Activated CD4-positive, alpha-beta memory T cell treated with anti-CD3 and anti-CD28 coated beads, Interleukin-2, amount 10 ng/mL, durations not matched to agents 7 days and 5 days (primary cell): ENCODE measurements around the gene FAM107B. TPM values are rescaled to one million over a fixed set of nuclear protein-coding genes. Genes with fewer than 3 reads are reported as not detected.
"Not testable (repeated sequence)": the region's sequence is repeated elsewhere in the genome, so short reads cannot be mapped to it uniquely, and the experiment has no call there.

Experiments
- CTCF ChIA-PET: fragments of 350-600 bp; sonication (Branson Sonifier 250); formaldehyde crosslinking; loops from one replicate; lab custom pipeline; 2021; ENCODE audit warnings: antibody characterized with exemption, inconsistent platforms; lab: Charles Lee
- POLR2A ChIA-PET: fragments of 350-600 bp; sonication (Branson Sonifier 250); formaldehyde crosslinking; loops from one replicate; lab custom pipeline; 2021; ENCODE audit warnings: antibody characterized with exemption; lab: Charles Lee
- DNase-seq: peaks from one replicate; pipeline ENCODE4 v3.0.0-alpha.2; 2020
- H3K27ac Mint-ChIP-seq: one replicate; pipeline ENCODE4 v1.8.0; 2021; ENCODE audit warnings: mild to moderate bottlenecking, mixed read lengths
- H3K27me3 Mint-ChIP-seq: one replicate; pipeline ENCODE4 v1.8.0; 2021; ENCODE audit warnings: mixed read lengths
- H3K36me3 Mint-ChIP-seq: one replicate; pipeline ENCODE4 v1.8.0; 2021; ENCODE audit warnings: low read depth, mixed read lengths
- H3K4me1 Mint-ChIP-seq: one replicate; pipeline ENCODE4 v1.8.0; 2021; ENCODE audit warnings: mixed read lengths
- H3K4me3 Mint-ChIP-seq: one replicate; pipeline ENCODE4 v1.8.0; 2021; ENCODE audit warnings: mild to moderate bottlenecking, mixed read lengths
- H3K9me3 Mint-ChIP-seq: one replicate; pipeline ENCODE4 v1.8.0; 2021; ENCODE audit warnings: mixed read lengths
- total RNA-seq, 2 experiments: library from RNA; stranded (reverse); gene quantifications; one replicate each; pipeline ENCODE4 v1.2.3, GENCODE V29; 2021

FAM107B gene
- total RNA-seq, 2 experiments from 2014 or later, result 229 to 235 TPM

GRCh38 chr10:14588938-14589294 lies 185.8 kb downstream of the FAM107B start:
- ChIA-PET CTCF (interaction anchor here (0.9 to 1.7 kb wide), 7 partner anchors 10 to 372 kb away, joined by 3 to 5 read pairs (median 3); partner anchors contain the start of gene SUV39H2), POLR2A (interaction anchor here (0.8 to 10.1 kb wide), 15 partner anchors 9 to 290 kb away, joined by 3 to 149 read pairs (median 9); partner anchors contain the start of genes CDNF, HSPA14, MSANTD7 and SUV39H2)
- Mint-ChIP-seq H3K4me1 (peaks cover 91% of the 10 kb centered on the region), H3K36me3 (peaks cover 76% of the 10 kb centered on the region), H3K4me3 (peak overlapping the region; percentile 47), H3K27ac (peak overlapping the region; percentile 96)
- not testable (repeated sequence) for H3K27me3 Mint-ChIP-seq, H3K9me3 Mint-ChIP-seq, DNase-seq

GRCh38 chr10:14588084-14588937 lies 186.4 kb downstream of the FAM107B start:
- H3K27ac Mint-ChIP-seq, result peak overlapping the region; percentile 96
- peak; percentile 66 for DNase-seq
- H3K27me3 Mint-ChIP-seq, result no peaks in the 10 kb centered on the region
- ChIA-PET POLR2A (interaction anchor here (0.7 to 10.1 kb wide), 23 partner anchors 9 to 1287 kb away, joined by 3 to 149 read pairs (median 5); partner anchors contain the start of genes CDNF, HSPA14, MSANTD7 and SUV39H2), CTCF (interaction anchor here (0.8 to 1.7 kb wide), 12 partner anchors 9 to 373 kb away, joined by 3 to 5 read pairs (median 3); partner anchors contain the start of gene SUV39H2)
- H3K9me3 Mint-ChIP-seq, result no peaks in the 10 kb centered on the region
- H3K4me3 Mint-ChIP-seq, result peak overlapping the region; percentile 47
- peaks cover 79% of the 10 kb centered on the region for H3K36me3 Mint-ChIP-seq
- peaks cover 93% of the 10 kb centered on the region for H3K4me1 Mint-ChIP-seq

- peaks cover 97% of the 10 kb centered on the region for H3K4me1 Mint-ChIP-seq
- peak overlapping the region; percentile 47 for H3K4me3 Mint-ChIP-seq
- H3K36me3 Mint-ChIP-seq, result peaks cover 81% of the 10 kb centered on the region
- H3K9me3 Mint-ChIP-seq, result no peaks in the 10 kb centered on the region
- H3K27me3 Mint-ChIP-seq, result no peaks in the 10 kb centered on the region
- DNase-seq, result no peak
- ChIA-PET POLR2A (interaction anchor here (0.7 to 10.1 kb wide), 20 partner anchors 9 to 372 kb away, joined by 3 to 149 read pairs (median 5); partner anchors contain the start of genes CDNF, HSPA14, MSANTD7 and SUV39H2), CTCF (interaction anchor here (0.8 to 1.7 kb wide), 7 partner anchors 17 to 374 kb away, joined by 3 read pairs; no protein-coding TSS in a partner anchor)
- peak overlapping the region; percentile 96 for H3K27ac Mint-ChIP-seq
These were observed 187.1 kb downstream of the FAM107B start for GRCh38 chr10:14587540-14588083.

- Mint-ChIP-seq H3K36me3 (peaks cover 76% of the 10 kb centered on the region), H3K27ac (peak overlapping the region; percentile 96), H3K9me3 (no peaks in the 10 kb centered on the region), H3K4me3 (no peak overlapping the region), H3K4me1 (peaks cover 96% of the 10 kb centered on the region), H3K27me3 (no peaks in the 10 kb centered on the region)
- ChIA-PET CTCF (no interaction called here), POLR2A (interaction anchor here (1.4 to 10.1 kb wide), 7 partner anchors 14 to 291 kb away, joined by 3 to 149 read pairs (median 11); partner anchors contain the start of genes HSPA14, MSANTD7 and SUV39H2)
- DNase-seq, result no peak
These were observed 187.8 kb downstream of the FAM107B start for GRCh38 chr10:14586901-14587300.

- H3K27ac Mint-ChIP-seq, result peak overlapping the region; percentile 96
- CTCF ChIA-PET, result no interaction called here
- no peaks in the 10 kb centered on the region for H3K9me3 Mint-ChIP-seq
- POLR2A ChIA-PET, result interaction anchor here (0.5 to 10.1 kb wide), 9 partner anchors 14 to 367 kb away, joined by 3 to 149 read pairs (median 5); partner anchors contain the start of genes HSPA14, MSANTD7 and SUV39H2
- no peaks in the 10 kb centered on the region for H3K27me3 Mint-ChIP-seq
- peak overlapping the region; percentile 46 for H3K4me3 Mint-ChIP-seq
- DNase-seq, result no peak
- H3K36me3 Mint-ChIP-seq, result peaks cover 72% of the 10 kb centered on the region
- H3K4me1 Mint-ChIP-seq, result peaks cover 96% of the 10 kb centered on the region
These were observed 189.2 kb downstream of the FAM107B start for GRCh38 chr10:14585287-14586193.

- no peaks in the 10 kb centered on the region for H3K9me3 Mint-ChIP-seq
- H3K27me3 Mint-ChIP-seq, result no peaks in the 10 kb centered on the region
- POLR2A ChIA-PET, result interaction anchor here (1.3 to 10.1 kb wide), 10 partner anchors 10 to 294 kb away, joined by 3 to 149 read pairs (median 10); partner anchors contain the start of genes CDNF, HSPA14, MSANTD7 and SUV39H2
- peak; percentile 61 for DNase-seq
- CTCF ChIA-PET, result interaction anchor here (1.3 kb wide), 1 partner anchor 10 kb away, joined by 5 read pairs; no protein-coding TSS in a partner anchor
- peaks cover 70% of the 10 kb centered on the region for H3K36me3 Mint-ChIP-seq
- peaks cover 92% of the 10 kb centered on the region for H3K4me1 Mint-ChIP-seq
- H3K27ac Mint-ChIP-seq, result peak overlapping the region; percentile 96
- peak overlapping the region; percentile 46 for H3K4me3 Mint-ChIP-seq
These were observed 190.0 kb downstream of the FAM107B start for GRCh38 chr10:14584661-14585060.

GRCh38 chr10:14583967-14584366 lies 190.7 kb downstream of the FAM107B start:
- Mint-ChIP-seq H3K36me3 (peaks cover 64% of the 10 kb centered on the region), H3K9me3 (no peaks in the 10 kb centered on the region), H3K27ac (peak overlapping the region; percentile 96), H3K4me3 (peak overlapping the region; percentile 62), H3K4me1 (peaks cover 92% of the 10 kb centered on the region), H3K27me3 (no peaks in the 10 kb centered on the region)
- CTCF ChIA-PET, result interaction anchor here (1.2 to 1.3 kb wide), 2 partner anchors 9 to 35 kb away, joined by 3 to 5 read pairs; no protein-coding TSS in a partner anchor
- POLR2A ChIA-PET, result interaction anchor here (0.8 to 10.1 kb wide), 17 partner anchors 9 to 375 kb away, joined by 3 to 149 read pairs (median 7); partner anchors contain the start of genes CDNF, DCLRE1C, HSPA14 and MEIG1
- no peak for DNase-seq

- ChIA-PET POLR2A (interaction anchor here (0.8 to 10.1 kb wide), 20 partner anchors 8 to 376 kb away, joined by 3 to 149 read pairs (median 6); partner anchors contain the start of genes CDNF, DCLRE1C, HSPA14 and MEIG1), CTCF (interaction anchor here (0.7 to 1.5 kb wide), 7 partner anchors 9 to 254 kb away, joined by 3 to 8 read pairs (median 4); partner anchors contain the start of genes CDNF, HSPA14 and MSANTD7)
- Mint-ChIP-seq H3K36me3 (peaks cover 65% of the 10 kb centered on the region), H3K4me3 (peak overlapping the region; percentile 62), H3K27me3 (no peaks in the 10 kb centered on the region), H3K9me3 (no peaks in the 10 kb centered on the region), H3K4me1 (peaks cover 90% of the 10 kb centered on the region), H3K27ac (peak overlapping the region; percentile 96)
- peak; percentile 87 for DNase-seq
These were observed 191.4 kb downstream of the FAM107B start for GRCh38 chr10:14583252-14583651.

- H3K4me1 Mint-ChIP-seq, result peaks cover 85% of the 10 kb centered on the region
- no peaks in the 10 kb centered on the region for H3K9me3 Mint-ChIP-seq
- H3K36me3 Mint-ChIP-seq, result peaks cover 70% of the 10 kb centered on the region
- ChIA-PET POLR2A (interaction anchor here (0.9 to 10.1 kb wide), 4 partner anchors 11 to 30 kb away, joined by 3 to 149 read pairs (median 36); no protein-coding TSS in a partner anchor), CTCF (no interaction called here)
- no peaks in the 10 kb centered on the region for H3K27me3 Mint-ChIP-seq
- peak overlapping the region; percentile 78 for H3K27ac Mint-ChIP-seq
- DNase-seq, result no peak
- H3K4me3 Mint-ChIP-seq, result no peak overlapping the region
These were observed 193.0 kb downstream of the FAM107B start for GRCh38 chr10:14581553-14582321.

GRCh38 chr10:14580671-14581332 lies 193.9 kb downstream of the FAM107B start:
- Mint-ChIP-seq H3K4me3 (no peak overlapping the region), H3K27ac (peak overlapping the region; percentile 22), H3K36me3 (peaks cover 69% of the 10 kb centered on the region), H3K9me3 (no peaks in the 10 kb centered on the region), H3K27me3 (no peaks in the 10 kb centered on the region), H3K4me1 (peaks cover 85% of the 10 kb centered on the region)
- no peak for DNase-seq
- ChIA-PET POLR2A (interaction anchor here (0.9 to 10.1 kb wide), 3 partner anchors 10 to 29 kb away, joined by 3 to 149 read pairs (median 53); no protein-coding TSS in a partner anchor), CTCF (no interaction called here)
